SU-DHL-6 (cell line): ENCODE data around the gene XRCC4.

Experiments used
- H2AFZ ChIP-seq: fragments of 200-600 bp; sonication (generic); 2 replicates; pipeline ENCODE4 v1.6.1; 2014; ENCODE audit warnings: low read depth, mild to moderate bottlenecking, moderate library complexity, mixed read lengths, antibody characterized with exemption, low read length; ENCODE audit not compliant: severe bottlenecking
- H3F3A ChIP-seq: fragments of 200-600 bp; shearing (Covaris generic); 2 replicates; pipeline ENCODE4 v1.6.0; 2016; ENCODE audit warnings: antibody characterized with exemption, mild to moderate bottlenecking; ENCODE audit not compliant: insufficient read depth
- H3K27ac ChIP-seq: fragments of 200-600 bp; sonication (generic); 2 replicates; pipeline ENCODE4 v1.5.1; 2016; ENCODE audit warnings: low read depth, mild to moderate bottlenecking, low read length, moderate library complexity, mixed read lengths
- H3K27me3 ChIP-seq: fragments of 200-600 bp; sonication (generic), shearing (Covaris generic); 2 replicates; pipeline ENCODE4 v1.6.0; 2014; ENCODE audit warnings: mild to moderate bottlenecking, low read length
- H3K36me3 ChIP-seq: fragments of 200-600 bp; sonication (generic); 2 replicates; pipeline ENCODE4 v1.6.1; 2014; ENCODE audit warnings: mild to moderate bottlenecking, low read length, mixed read lengths
- H3K4me2 ChIP-seq: fragments of 300-600, 200-600 bp; shearing (Covaris generic), sonication (generic); 2 replicates; pipeline ENCODE4 v1.6.0; 2014; ENCODE audit warnings: low read length, low read depth, mild to moderate bottlenecking; ENCODE audit not compliant: poor library complexity, severe bottlenecking
- H3K4me3 ChIP-seq: fragments of 200-600 bp; sonication (generic); 2 replicates; pipeline ENCODE4 v1.5.1; 2014; ENCODE audit warnings: antibody characterized with exemption, low read length, mild to moderate bottlenecking, mixed read lengths; ENCODE audit not compliant: insufficient read depth, poor library complexity, severe bottlenecking
- H3K79me2 ChIP-seq: fragments of 200-600 bp; sonication (generic); 2 replicates; pipeline ENCODE4 v1.6.1; 2014; ENCODE audit warnings: mild to moderate bottlenecking, low read length, moderate library complexity; ENCODE audit not compliant: insufficient read depth
- H3K9ac ChIP-seq: fragments of 200-600 bp; sonication (generic); 2 replicates; pipeline ENCODE4 v1.7.0; 2014; ENCODE audit warnings: mild to moderate bottlenecking, low read length
- H3K9me2 ChIP-seq: fragments of 200-600 bp; sonication (generic); replicated peaks from 2 replicates; pipeline ENCODE4 v1.6.1; 2014; ENCODE audit warnings: low read length; ENCODE audit not compliant: insufficient read depth
- H3K9me3 ChIP-seq: fragments of 200-600 bp; sonication (generic); 2 replicates; pipeline ENCODE4 v1.6.1; 2014; ENCODE audit warnings: low read length, mixed read lengths; ENCODE audit not compliant: insufficient read depth
- H4K20me1 ChIP-seq: fragments of 200-600 bp; sonication (generic); 2 replicates; pipeline ENCODE4 v1.6.1; 2014; ENCODE audit warnings: low read depth, mild to moderate bottlenecking, antibody characterized with exemption, low read length, moderate library complexity, mixed read lengths
- EZH2phosphoT487 ChIP-seq: fragments of 200-600 bp; sonication (generic), shearing (Covaris generic); conservative IDR thresholded peaks from 2 replicates; pipeline ENCODE4 v1.6.1; 2018; ENCODE audit warnings: mild to moderate bottlenecking, antibody characterized with exemption, low read length, moderate library complexity, mixed read lengths
- TF ChIP-seq, protein P1 (sequence below): fragments of 200-600 bp; sonication (generic); IDR thresholded peaks from one replicate; pipeline ENCODE4 v1.5.1; 2017; ENCODE audit warnings: antibody characterized with exemption, mild to moderate bottlenecking, low read length, moderate library complexity; ENCODE audit not compliant: insufficient read depth, poor library complexity, severe bottlenecking

XRCC4 gene

DNA sequence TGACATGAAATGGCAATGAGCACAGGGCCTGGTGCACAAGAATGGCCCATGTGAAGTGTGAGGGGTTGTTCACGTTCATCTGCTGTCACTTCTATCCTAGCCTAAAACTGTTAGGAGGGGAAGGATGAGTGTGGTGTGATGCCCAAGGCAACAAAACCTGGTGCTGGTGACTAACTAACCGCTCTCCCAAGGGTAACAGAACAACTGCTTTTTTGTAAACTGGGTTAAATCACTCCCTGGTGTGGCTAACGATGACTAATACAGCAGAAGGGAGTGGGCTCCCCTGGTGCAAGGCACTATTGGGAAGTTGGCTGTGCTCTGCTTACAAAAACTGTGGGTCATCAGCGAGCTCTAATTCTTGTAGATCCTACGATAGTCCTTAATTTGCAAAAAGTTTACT lies 291.0 kb downstream of the XRCC4 start:
- no peak overlapping the region for H3K27ac ChIP-seq
- H3K4me2 ChIP-seq: no peak overlapping the region

DNA sequence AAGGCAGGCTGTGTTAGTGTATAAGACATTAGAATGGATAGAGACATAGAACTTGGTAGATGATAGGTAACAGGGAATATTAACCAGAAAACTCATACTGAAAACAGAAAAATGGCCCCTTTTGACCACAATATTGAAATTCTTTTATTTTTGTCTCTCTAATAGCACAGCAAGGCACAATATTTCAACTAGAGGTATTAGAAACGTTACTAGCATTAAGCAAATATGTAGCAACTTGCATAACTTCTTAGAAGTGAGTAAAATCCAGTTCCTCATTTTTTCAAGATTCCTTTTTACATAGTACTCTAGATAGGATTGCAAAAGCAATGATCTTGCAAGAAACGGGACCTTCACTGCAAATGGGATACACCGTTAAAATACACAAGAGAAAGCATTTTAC lies 291.5 kb downstream of the XRCC4 start:
- Histone ChIP-seq H3K9me2 (no peaks in the 10 kb centered on the region), H3K9ac (no peak overlapping the region), H3K27me3 (no peaks in the 10 kb centered on the region), H3F3A (no peaks in the 10 kb centered on the region), H3K9me3 (no peaks in the 10 kb centered on the region), H3K4me3 (no peak overlapping the region), H3K79me2 (no peaks in the 10 kb centered on the region), H4K20me1 (no peaks in the 10 kb centered on the region), H2AFZ (no peak overlapping the region), H3K36me3 (no peaks in the 10 kb centered on the region), H3K27ac (no peak overlapping the region), H3K4me2 (no peak overlapping the region)
- TF ChIP-seq, protein P1, sequence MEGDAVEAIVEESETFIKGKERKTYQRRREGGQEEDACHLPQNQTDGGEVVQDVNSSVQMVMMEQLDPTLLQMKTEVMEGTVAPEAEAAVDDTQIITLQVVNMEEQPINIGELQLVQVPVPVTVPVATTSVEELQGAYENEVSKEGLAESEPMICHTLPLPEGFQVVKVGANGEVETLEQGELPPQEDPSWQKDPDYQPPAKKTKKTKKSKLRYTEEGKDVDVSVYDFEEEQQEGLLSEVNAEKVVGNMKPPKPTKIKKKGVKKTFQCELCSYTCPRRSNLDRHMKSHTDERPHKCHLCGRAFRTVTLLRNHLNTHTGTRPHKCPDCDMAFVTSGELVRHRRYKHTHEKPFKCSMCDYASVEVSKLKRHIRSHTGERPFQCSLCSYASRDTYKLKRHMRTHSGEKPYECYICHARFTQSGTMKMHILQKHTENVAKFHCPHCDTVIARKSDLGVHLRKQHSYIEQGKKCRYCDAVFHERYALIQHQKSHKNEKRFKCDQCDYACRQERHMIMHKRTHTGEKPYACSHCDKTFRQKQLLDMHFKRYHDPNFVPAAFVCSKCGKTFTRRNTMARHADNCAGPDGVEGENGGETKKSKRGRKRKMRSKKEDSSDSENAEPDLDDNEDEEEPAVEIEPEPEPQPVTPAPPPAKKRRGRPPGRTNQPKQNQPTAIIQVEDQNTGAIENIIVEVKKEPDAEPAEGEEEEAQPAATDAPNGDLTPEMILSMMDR: no peak
- TF ChIP-seq EZH2phosphoT487: no peak

More for the DNA sequence above, 291.0 kb downstream of the XRCC4 start:
- TF ChIP-seq, protein P1: no peak
- no peak for TF ChIP-seq EZH2phosphoT487
- Histone ChIP-seq H3K27me3 (no peaks in the 10 kb centered on the region), H3K4me3 (no peak overlapping the region), H3K9ac (no peak overlapping the region), H2AFZ (no peak overlapping the region), H3K9me3 (no peaks in the 10 kb centered on the region), H3K36me3 (no peaks in the 10 kb centered on the region), H3K79me2 (no peaks in the 10 kb centered on the region), H3K9me2 (no peaks in the 10 kb centered on the region), H3F3A (no peaks in the 10 kb centered on the region), H4K20me1 (no peaks in the 10 kb centered on the region)

DNA sequence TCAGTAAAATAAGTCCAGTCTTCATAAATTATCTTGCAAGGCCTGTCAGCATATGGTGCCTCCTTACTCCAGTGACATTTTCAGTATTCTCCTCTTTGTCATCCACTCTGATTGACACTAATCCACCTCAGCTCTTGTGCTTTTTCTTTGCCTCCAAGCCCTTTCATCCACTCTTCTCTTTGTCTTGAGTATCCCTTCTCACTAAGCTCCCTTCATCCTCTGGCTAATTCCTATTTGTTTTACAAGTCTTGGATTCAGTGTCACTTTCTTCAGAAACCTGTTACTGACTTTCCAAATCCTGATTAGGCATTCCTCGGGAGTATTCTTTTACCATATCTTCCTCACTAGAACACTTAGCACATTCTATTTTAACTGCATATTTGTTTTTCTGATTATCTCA lies 293.6 kb downstream of the XRCC4 start:
- no peaks in the 10 kb centered on the region for H3K27me3 ChIP-seq
- no peaks in the 10 kb centered on the region for H3K79me2 ChIP-seq
- H3K27ac ChIP-seq: no peak overlapping the region
- no peak overlapping the region for H3K4me3 ChIP-seq
- H3K9me3 ChIP-seq: no peaks in the 10 kb centered on the region
- H3K9ac ChIP-seq: no peak overlapping the region
- no peaks in the 10 kb centered on the region for H4K20me1 ChIP-seq
- H3K36me3 ChIP-seq: no peaks in the 10 kb centered on the region
- H3F3A ChIP-seq: no peaks in the 10 kb centered on the region
- H2AFZ ChIP-seq: no peak overlapping the region
- TF ChIP-seq EZH2phosphoT487: no peak
- TF ChIP-seq, protein P1: no peak
- H3K4me2 ChIP-seq: no peak overlapping the region
- H3K9me2 ChIP-seq: no peaks in the 10 kb centered on the region
